Bronchial epithelial cell (primary cell): ENCODE results near the gene AKTIP. TPM values are rescaled to one million over a fixed set of nuclear protein-coding genes. Genes with fewer than 3 reads are reported as not detected.

Experiments
- DNase-seq: peaks from one replicate; pipeline ENCODE4 v3.0.0-alpha.2; 2010; ENCODE audit warnings: low read depth
- FAIRE-seq: peaks from 2 replicates; lab custom pipeline; 2011; peaks lifted over from hg19 to GRCh38; lab: Jason Lieb, UNC
- H3K27me3 ChIP-seq: 2 replicates; pipeline ENCODE4 v1.5.1; 2011; ENCODE audit warnings: low read length; ENCODE audit not compliant: control insufficient read depth, insufficient read depth
- H3K36me3 ChIP-seq: 2 replicates; pipeline ENCODE4 v1.5.1; 2011; ENCODE audit warnings: low read length; ENCODE audit not compliant: control insufficient read depth, insufficient read depth
- H3K4me3 ChIP-seq: 2 replicates; pipeline ENCODE4 v1.5.1; 2011; ENCODE audit warnings: mild to moderate bottlenecking, low read depth, low read length, control low read depth
- total RNA-seq: library from RNA; depleted of rRNA; stranded (reverse); fragments of >200 nt; gene quantifications from 2 replicates; pipeline ENCODE4 v1.2.1, GENCODE V29; 2014
- TF ChIP-seq, protein P1 (sequence below): IDR thresholded peaks from 2 replicates; pipeline ENCODE4 v1.5.1; 2011; ENCODE audit warnings: mild to moderate bottlenecking, moderate library complexity, low read length, control low read depth, inconsistent platforms; ENCODE audit not compliant: insufficient read depth, severe bottlenecking

The AKTIP gene
- total RNA-seq, 1 donor from 2014 or later: 50.5 TPM

DNA sequence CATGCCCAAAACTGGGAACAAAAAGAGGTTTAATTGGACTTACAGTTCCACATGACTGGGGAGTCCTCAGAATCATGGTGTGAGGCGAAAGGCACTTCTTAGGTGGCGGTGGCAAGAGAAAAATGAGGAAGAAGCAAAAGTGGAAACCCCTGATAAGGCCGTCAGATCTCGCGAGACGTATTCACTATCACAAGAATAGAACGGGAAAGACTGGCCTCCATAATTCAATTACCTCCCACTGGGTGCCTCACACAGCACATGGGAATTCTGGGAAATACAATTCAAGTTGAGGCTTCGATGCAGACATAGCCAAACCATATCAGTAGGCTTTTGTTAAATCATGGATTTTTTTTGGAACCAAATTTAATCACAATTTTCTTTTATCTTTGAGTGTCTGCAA, 44.4 kb downstream of the AKTIP start:
- Histone ChIP-seq H3K27me3 (no peaks in the 10 kb centered on the region), H3K4me3 (no peak overlapping the region), H3K36me3 (peaks cover 7% of the 10 kb centered on the region)
- no peak for DNase-seq
- TF ChIP-seq, protein P1, sequence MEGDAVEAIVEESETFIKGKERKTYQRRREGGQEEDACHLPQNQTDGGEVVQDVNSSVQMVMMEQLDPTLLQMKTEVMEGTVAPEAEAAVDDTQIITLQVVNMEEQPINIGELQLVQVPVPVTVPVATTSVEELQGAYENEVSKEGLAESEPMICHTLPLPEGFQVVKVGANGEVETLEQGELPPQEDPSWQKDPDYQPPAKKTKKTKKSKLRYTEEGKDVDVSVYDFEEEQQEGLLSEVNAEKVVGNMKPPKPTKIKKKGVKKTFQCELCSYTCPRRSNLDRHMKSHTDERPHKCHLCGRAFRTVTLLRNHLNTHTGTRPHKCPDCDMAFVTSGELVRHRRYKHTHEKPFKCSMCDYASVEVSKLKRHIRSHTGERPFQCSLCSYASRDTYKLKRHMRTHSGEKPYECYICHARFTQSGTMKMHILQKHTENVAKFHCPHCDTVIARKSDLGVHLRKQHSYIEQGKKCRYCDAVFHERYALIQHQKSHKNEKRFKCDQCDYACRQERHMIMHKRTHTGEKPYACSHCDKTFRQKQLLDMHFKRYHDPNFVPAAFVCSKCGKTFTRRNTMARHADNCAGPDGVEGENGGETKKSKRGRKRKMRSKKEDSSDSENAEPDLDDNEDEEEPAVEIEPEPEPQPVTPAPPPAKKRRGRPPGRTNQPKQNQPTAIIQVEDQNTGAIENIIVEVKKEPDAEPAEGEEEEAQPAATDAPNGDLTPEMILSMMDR: no peak
- no peak for FAIRE-seq

GRCh38 chr16:53457670-53458069, 45.3 kb downstream of the AKTIP start:
- TF ChIP-seq, protein P1: no peak
- FAIRE-seq (no peak), DNase-seq (no peak)
- Histone ChIP-seq H3K36me3 (peaks cover 7% of the 10 kb centered on the region), H3K4me3 (no peak overlapping the region), H3K27me3 (no peaks in the 10 kb centered on the region)

GRCh38 chr16:53456625-53457024, 46.4 kb downstream of the AKTIP start:
- Histone ChIP-seq H3K27me3 (no peaks in the 10 kb centered on the region), H3K36me3 (peaks cover 7% of the 10 kb centered on the region), H3K4me3 (no peak overlapping the region)
- no peak for DNase-seq
- TF ChIP-seq, protein P1: no peak
- no peak for FAIRE-seq

GRCh38 chr16:53453928-53454327, 49.1 kb downstream of the AKTIP start:
- FAIRE-seq (no peak), DNase-seq (no peak)
- Histone ChIP-seq H3K4me3 (no peak overlapping the region), H3K27me3 (no peaks in the 10 kb centered on the region), H3K36me3 (peaks cover 6% of the 10 kb centered on the region)
- TF ChIP-seq, protein P1: no peak

DNA sequence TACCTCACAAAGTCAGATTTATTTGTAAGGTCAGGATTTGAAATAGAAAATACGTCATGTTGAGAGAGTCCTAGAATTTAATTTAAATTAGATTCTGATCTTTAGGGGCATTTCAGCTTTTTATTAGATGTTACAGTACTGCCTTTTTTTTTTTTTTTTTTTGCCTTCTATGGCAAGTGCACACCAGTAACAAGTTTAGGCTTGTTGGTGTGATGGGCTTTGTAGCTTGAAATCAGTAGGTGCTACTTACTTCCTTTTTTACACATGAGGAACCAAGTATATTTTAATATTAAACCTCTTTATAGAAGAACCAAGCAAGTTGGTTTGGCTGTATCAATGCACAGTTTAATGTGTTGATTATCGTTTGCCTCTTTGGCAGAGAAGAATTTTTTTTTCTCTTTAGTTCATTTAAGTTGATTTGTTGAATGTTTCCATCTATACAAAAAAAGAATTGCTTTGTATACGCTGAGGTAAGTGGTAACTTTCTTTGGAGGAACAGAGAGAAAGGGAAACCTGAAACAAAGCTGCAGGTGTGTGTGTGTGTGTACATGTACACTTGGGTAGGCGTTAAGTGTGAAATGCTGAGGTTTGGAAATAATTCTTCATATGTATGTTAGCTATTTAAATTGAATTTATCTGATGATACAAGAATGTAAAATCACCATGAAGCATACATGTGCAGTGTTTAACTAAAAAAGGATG, 53.0 kb downstream of the AKTIP start:
- Histone ChIP-seq H3K27me3 (no peaks in the 10 kb centered on the region), H3K4me3 (no peak overlapping the region), H3K36me3 (peaks cover 3% of the 10 kb centered on the region)
- TF ChIP-seq, protein P1: no peak
- DNase-seq: peak; percentile 72
- no peak for FAIRE-seq

GRCh38 chr16:53446090-53446489, 56.9 kb downstream of the AKTIP start:
- peaks cover 1% of the 10 kb centered on the region for H3K36me3 ChIP-seq
- no peak overlapping the region for H3K4me3 ChIP-seq
- no peaks in the 10 kb centered on the region for H3K27me3 ChIP-seq
- TF ChIP-seq, protein P1: no peak
- DNase-seq: no peak
- FAIRE-seq: no peak
